Mesendoderm (in vitro differentiated cells): Measurements from ENCODE around the gene QRFP.

Experiments
- DNase-seq: peaks from one replicate; pipeline ENCODE4 v3.0.0; 2013
- H2AK5ac ChIP-seq: 2 replicates; pipeline ENCODE4 v1.6.1; 2013; ENCODE audit warnings: low read length, inconsistent platforms
- H2BK120ac ChIP-seq: 2 replicates; pipeline ENCODE4 v1.6.1; 2013; ENCODE audit warnings: low read depth, mild to moderate bottlenecking, low read length, moderate library complexity, mixed read lengths
- H2BK15ac ChIP-seq: replicated peaks from 2 replicates; pipeline ENCODE4 v1.6.1; 2013; ENCODE audit warnings: low read depth, mild to moderate bottlenecking, moderate library complexity
- H2BK5ac ChIP-seq: 2 replicates; pipeline ENCODE4 v1.6.1; 2013; ENCODE audit warnings: low read length, inconsistent platforms
- H3K18ac ChIP-seq: 2 replicates; pipeline ENCODE4 v1.6.1; 2013; ENCODE audit warnings: mild to moderate bottlenecking, low read length, mixed read lengths
- H3K23ac ChIP-seq: one replicate; pipeline ENCODE4 v1.6.1; 2013; ENCODE audit warnings: low read length
- H3K27ac ChIP-seq: 2 replicates; pipeline ENCODE4 v1.5.1; 2013; ENCODE audit warnings: low read depth, mild to moderate bottlenecking, inconsistent platforms, low read length, moderate library complexity
- H3K27me3 ChIP-seq: 2 replicates; pipeline ENCODE4 v1.6.1; 2013; ENCODE audit warnings: low read length, control low read depth, mild to moderate bottlenecking, inconsistent platforms; ENCODE audit not compliant: insufficient read depth, poor library complexity
- H3K36me3 ChIP-seq: 2 replicates; pipeline ENCODE4 v1.6.1; 2013; ENCODE audit warnings: low read length, inconsistent platforms; ENCODE audit not compliant: control insufficient read depth, insufficient read depth
- H3K4ac ChIP-seq: one replicate; pipeline ENCODE4 v1.6.1; 2013; ENCODE audit warnings: low read depth, mild to moderate bottlenecking, low read length, moderate library complexity
- H3K4me1 ChIP-seq: 2 replicates; pipeline ENCODE4 v1.6.1; 2013; ENCODE audit warnings: low read depth, low read length, inconsistent platforms; ENCODE audit not compliant: control insufficient read depth
- H3K4me2 ChIP-seq: 2 replicates; pipeline ENCODE4 v1.6.1; 2013; ENCODE audit warnings: low read length
- H3K4me3 ChIP-seq: 2 replicates; pipeline ENCODE4 v1.5.1; 2013; ENCODE audit warnings: mild to moderate bottlenecking, low read length
- H3K56ac ChIP-seq: one replicate; pipeline ENCODE4 v1.6.1; 2013; ENCODE audit warnings: low read length
- H3K79me1 ChIP-seq: 2 replicates; pipeline ENCODE4 v1.6.1; 2013; ENCODE audit warnings: low read length, inconsistent platforms
- H3K79me2 ChIP-seq: 2 replicates; pipeline ENCODE4 v1.6.1; 2013; ENCODE audit warnings: mild to moderate bottlenecking, low read length; ENCODE audit not compliant: control insufficient read depth, insufficient read depth
- H3K9ac ChIP-seq: 2 replicates; pipeline ENCODE4 v1.6.1; 2013; ENCODE audit warnings: low read length, inconsistent platforms
- H4K5ac ChIP-seq: one replicate; pipeline ENCODE4 v1.6.1; 2013; ENCODE audit warnings: low read length
- H4K8ac ChIP-seq: one replicate; pipeline ENCODE4 v1.6.1; 2013; ENCODE audit warnings: low read depth, mild to moderate bottlenecking, control low read depth, low read length, moderate library complexity
- WGBS: extraction: QIAGEN DNeasy Blood & Tissue Kit; methylation state at CpG from one replicate; pipeline ENCODE4 v1.1.7; 2013; ENCODE audit warnings: low lambda C conversion rate, missing lambda C conversion rate; ENCODE audit not compliant: insufficient coverage; ENCODE audit errors: extremely low coverage; 5-methylcytosine and 5-hydroxymethylcytosine counted together

QRFP gene

DNA sequence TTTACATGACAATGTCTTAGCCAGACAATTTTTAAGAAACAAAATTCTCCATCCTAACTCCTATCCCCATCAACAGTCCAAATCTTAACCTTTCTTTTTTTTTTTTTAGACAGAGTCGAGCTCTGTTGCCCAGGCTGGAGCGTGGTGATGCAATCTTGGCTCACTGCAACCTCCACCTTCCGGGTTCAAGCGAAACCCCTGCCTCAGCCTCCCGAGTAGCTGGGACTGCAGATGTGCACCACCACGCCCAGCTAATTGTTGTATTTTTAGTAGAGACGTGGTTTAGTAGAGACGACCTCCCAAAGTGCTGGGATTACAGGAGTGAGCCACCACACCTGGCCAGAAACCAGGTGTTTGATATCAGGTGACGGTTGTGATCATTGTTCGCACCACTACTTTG, 51.4 kb downstream of the QRFP start:
- Histone ChIP-seq H4K8ac (no peak overlapping the region), H3K56ac (no peak overlapping the region), H3K36me3 (no peaks in the 10 kb centered on the region), H3K27me3 (no peaks in the 10 kb centered on the region), H3K79me2 (peaks cover 65% of the 10 kb centered on the region), H2AK5ac (no peak overlapping the region), H3K9ac (no peak overlapping the region), H3K4me1 (peaks cover 5% of the 10 kb centered on the region), H2BK120ac (no peak overlapping the region), H3K4me3 (no peak overlapping the region), H3K4me2 (no peak overlapping the region), H3K79me1 (peaks cover 16% of the 10 kb centered on the region), H4K5ac (no peak overlapping the region), H2BK5ac (no peak overlapping the region), H3K23ac (peak overlapping the region; percentile 15), H2BK15ac (no peak overlapping the region), H3K27ac (no peak overlapping the region), H3K18ac (no peak overlapping the region), H3K4ac (no peak overlapping the region)
- DNase-seq = no peak
- WGBS = no CpG with 5 or more reads among the region's 10 CpGs

- Histone ChIP-seq H3K56ac (no peak overlapping the region), H4K8ac (no peak overlapping the region), H3K79me2 (peaks cover 66% of the 10 kb centered on the region), H3K27ac (no peak overlapping the region), H3K4ac (no peak overlapping the region), H4K5ac (no peak overlapping the region), H3K18ac (no peak overlapping the region), H3K4me2 (no peak overlapping the region), H3K4me3 (no peak overlapping the region), H3K27me3 (no peaks in the 10 kb centered on the region), H2BK5ac (no peak overlapping the region), H2BK15ac (no peak overlapping the region), H3K9ac (no peak overlapping the region), H2AK5ac (no peak overlapping the region), H3K79me1 (peaks cover 27% of the 10 kb centered on the region), H3K4me1 (peaks cover 11% of the 10 kb centered on the region), H3K36me3 (no peaks in the 10 kb centered on the region), H2BK120ac (no peak overlapping the region), H3K23ac (no peak overlapping the region)
- no peak for DNase-seq
- WGBS = no CpG with 5 or more reads among the region's 4 CpGs
These were observed 52.6 kb downstream of the QRFP start for GRCh38 chr9:130844044-130844451.

- peaks cover 71% of the 10 kb centered on the region for H3K79me2 ChIP-seq
- no peak overlapping the region for H4K8ac ChIP-seq
- H3K23ac ChIP-seq = no peak overlapping the region
- no peak overlapping the region for H3K4me3 ChIP-seq
- WGBS = no CpG with 5 or more reads among the region's 9 CpGs
- no peak overlapping the region for H2BK15ac ChIP-seq
- H3K9ac ChIP-seq = no peak overlapping the region
- no peak overlapping the region for H2AK5ac ChIP-seq
- H4K5ac ChIP-seq = no peak overlapping the region
- DNase-seq = no peak
- no peaks in the 10 kb centered on the region for H3K36me3 ChIP-seq
- H3K27ac ChIP-seq = no peak overlapping the region
- H2BK120ac ChIP-seq = no peak overlapping the region
- no peak overlapping the region for H3K4ac ChIP-seq
- H3K79me1 ChIP-seq = peaks cover 28% of the 10 kb centered on the region
- H3K56ac ChIP-seq = no peak overlapping the region
- peaks cover 11% of the 10 kb centered on the region for H3K4me1 ChIP-seq
- H3K4me2 ChIP-seq = no peak overlapping the region
- no peaks in the 10 kb centered on the region for H3K27me3 ChIP-seq
- H2BK5ac ChIP-seq = no peak overlapping the region
- no peak overlapping the region for H3K18ac ChIP-seq
These were observed 53.3 kb downstream of the QRFP start for GRCh38 chr9:130843049-130843908.
